Thyroid gland (tissue), 4 donors: ENCODE data around the gene RNF166.

Experiments
- POLR2A ChIP-seq, 2 donors: fragments of 450-650 bp; IDR thresholded peaks; one replicate each; pipeline ENCODE4 v1.6.1; 2017; ENCODE audit warnings: antibody characterized with exemption in 2 of 2, mild to moderate bottlenecking in 2 of 2, moderate library complexity in 1 of 2
- TF ChIP-seq, protein P1 (sequence below), 6 experiments: fragments of 200-600 bp in 3 of 6; fragments of 450-650 bp in 3 of 6; sonication (generic) in 3 of 6; IDR thresholded peaks; one replicate each; pipeline ENCODE4 v1.5.1; 2016 to 2019; ENCODE audit warnings: antibody characterized with exemption in 6 of 6, mild to moderate bottlenecking in 2 of 6, inconsistent platforms in 1 of 6, moderate library complexity in 1 of 6

DNA sequence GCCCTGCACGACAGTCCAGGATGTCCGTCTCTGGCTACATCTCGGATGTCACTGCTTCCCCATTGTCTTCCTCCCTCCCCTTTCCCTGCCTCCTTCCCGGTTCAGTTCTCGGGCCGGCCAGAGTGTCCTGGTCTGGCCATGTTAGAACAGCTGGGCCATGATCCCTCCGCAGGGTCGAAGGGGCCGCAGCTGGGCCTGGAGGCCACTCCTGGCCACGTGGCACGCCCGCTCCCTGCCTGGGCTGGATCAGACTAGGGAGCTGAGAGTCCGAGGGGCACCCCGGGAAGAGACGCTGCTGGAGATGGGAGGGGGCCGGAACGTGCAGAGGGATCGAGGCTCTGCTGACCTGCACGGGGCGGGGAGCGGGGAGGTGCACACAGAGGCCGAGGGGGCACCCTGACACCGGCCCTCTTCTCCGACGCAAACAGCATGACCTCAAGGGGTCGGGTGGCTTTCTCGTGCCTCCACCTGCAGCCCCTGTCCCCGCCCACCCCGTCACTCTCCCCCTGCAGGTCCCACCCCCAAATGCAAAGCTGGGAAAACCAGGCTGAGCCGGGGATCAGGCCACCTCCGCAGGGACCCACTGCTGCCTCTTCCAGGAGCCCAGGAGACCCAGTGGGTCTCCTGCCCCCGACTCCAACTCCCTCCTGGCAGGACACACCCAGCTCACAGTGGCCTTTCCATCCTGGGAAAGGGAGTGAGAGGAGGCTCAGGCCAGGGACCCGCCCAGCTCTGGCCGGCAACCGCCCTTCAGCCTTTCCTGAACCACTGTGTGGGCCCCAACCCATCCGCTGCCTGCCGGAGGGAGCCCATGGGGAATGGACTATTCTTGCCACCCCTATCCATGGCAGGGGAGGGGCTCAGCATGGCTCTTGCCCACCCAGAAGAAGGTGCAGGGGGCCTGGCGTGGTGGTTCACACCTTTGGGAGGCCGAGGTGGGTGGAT lies 38.6 kb upstream of the RNF166 start:
- no peak for TF ChIP-seq POLR2A (IDR thresholded peaks at IDR 0.05)
- TF ChIP-seq, protein P1, sequence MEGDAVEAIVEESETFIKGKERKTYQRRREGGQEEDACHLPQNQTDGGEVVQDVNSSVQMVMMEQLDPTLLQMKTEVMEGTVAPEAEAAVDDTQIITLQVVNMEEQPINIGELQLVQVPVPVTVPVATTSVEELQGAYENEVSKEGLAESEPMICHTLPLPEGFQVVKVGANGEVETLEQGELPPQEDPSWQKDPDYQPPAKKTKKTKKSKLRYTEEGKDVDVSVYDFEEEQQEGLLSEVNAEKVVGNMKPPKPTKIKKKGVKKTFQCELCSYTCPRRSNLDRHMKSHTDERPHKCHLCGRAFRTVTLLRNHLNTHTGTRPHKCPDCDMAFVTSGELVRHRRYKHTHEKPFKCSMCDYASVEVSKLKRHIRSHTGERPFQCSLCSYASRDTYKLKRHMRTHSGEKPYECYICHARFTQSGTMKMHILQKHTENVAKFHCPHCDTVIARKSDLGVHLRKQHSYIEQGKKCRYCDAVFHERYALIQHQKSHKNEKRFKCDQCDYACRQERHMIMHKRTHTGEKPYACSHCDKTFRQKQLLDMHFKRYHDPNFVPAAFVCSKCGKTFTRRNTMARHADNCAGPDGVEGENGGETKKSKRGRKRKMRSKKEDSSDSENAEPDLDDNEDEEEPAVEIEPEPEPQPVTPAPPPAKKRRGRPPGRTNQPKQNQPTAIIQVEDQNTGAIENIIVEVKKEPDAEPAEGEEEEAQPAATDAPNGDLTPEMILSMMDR (IDR thresholded peaks at IDR 0.05), result no peak
